D721Med (cell line): ENCODE measurements around the gene PLCB1.

ENCODE experiments used
- DNase-seq: peaks from one replicate; pipeline ENCODE4 v3.0.0; 2011; ENCODE audit warnings: low spot score; ENCODE audit not compliant: insufficient read length
- FAIRE-seq: peaks from 2 replicates; lab custom pipeline; 2011; peaks lifted over from hg19 to GRCh38; lab: Jason Lieb, UNC
- CTCF ChIP-seq: IDR thresholded peaks from 2 replicates; pipeline ENCODE4 v1.5.1; 2012; ENCODE audit warnings: mild to moderate bottlenecking, control low read depth; ENCODE audit not compliant: insufficient read depth; ENCODE audit errors: missing control alignments

PLCB1 gene

GRCh38 chr20:8194721-8195120 lies 62.7 kb downstream of the PLCB1 start:
- no peak for TF ChIP-seq CTCF
- DNase-seq, result no peak
- no peak for FAIRE-seq

- no peak for FAIRE-seq
- TF ChIP-seq CTCF, result no peak
- DNase-seq, result no peak
These were observed 64.0 kb downstream of the PLCB1 start for GRCh38 chr20:8196096-8196495.

GRCh38 chr20:8200220-8200619 lies 68.2 kb downstream of the PLCB1 start:
- no peak for DNase-seq
- FAIRE-seq, result no peak
- TF ChIP-seq CTCF, result no peak

GRCh38 chr20:8203366-8203765 lies 71.3 kb downstream of the PLCB1 start:
- no peak for TF ChIP-seq CTCF
- FAIRE-seq (no peak), DNase-seq (no peak)

- FAIRE-seq (no peak), DNase-seq (no peak)
- TF ChIP-seq CTCF, result no peak
These were observed 73.9 kb downstream of the PLCB1 start for GRCh38 chr20:8205996-8206395.

GRCh38 chr20:8208226-8208625 lies 76.2 kb downstream of the PLCB1 start:
- no peak for TF ChIP-seq CTCF
- no peak for FAIRE-seq
- DNase-seq, result no peak

- FAIRE-seq, result no peak
- no peak for TF ChIP-seq CTCF
- DNase-seq, result no peak
These were observed 77.0 kb downstream of the PLCB1 start for GRCh38 chr20:8209061-8209460.
